Prostate gland (tissue), 2 donors: ENCODE measurements around the gene NPLOC4.

ENCODE experiments used
- CTCF ChIP-seq, 4 experiments: fragments of 200-600 bp in 2 of 4; fragments of 450-650 bp in 2 of 4; sonication (generic) in 2 of 4; IDR thresholded peaks; 1 replicate in 3 of 4; 2 replicates in 1 of 4; pipeline ENCODE4 v1.5.1; 2016 to 2019; ENCODE audit warnings: antibody characterized with exemption in 4 of 4, mild to moderate bottlenecking in 2 of 4, moderate library complexity in 2 of 4
- POLR2A ChIP-seq: fragments of 450-650 bp; IDR thresholded peaks from one replicate; pipeline ENCODE4 v1.6.1; 2016; ENCODE audit warnings: antibody characterized with exemption, mild to moderate bottlenecking
- POLR2AphosphoS5 ChIP-seq: sonication (generic); formaldehyde crosslinking; IDR thresholded peaks from one replicate; pipeline ENCODE4 v1.6.1; 2017; ENCODE audit warnings: antibody characterized with exemption

DNA sequence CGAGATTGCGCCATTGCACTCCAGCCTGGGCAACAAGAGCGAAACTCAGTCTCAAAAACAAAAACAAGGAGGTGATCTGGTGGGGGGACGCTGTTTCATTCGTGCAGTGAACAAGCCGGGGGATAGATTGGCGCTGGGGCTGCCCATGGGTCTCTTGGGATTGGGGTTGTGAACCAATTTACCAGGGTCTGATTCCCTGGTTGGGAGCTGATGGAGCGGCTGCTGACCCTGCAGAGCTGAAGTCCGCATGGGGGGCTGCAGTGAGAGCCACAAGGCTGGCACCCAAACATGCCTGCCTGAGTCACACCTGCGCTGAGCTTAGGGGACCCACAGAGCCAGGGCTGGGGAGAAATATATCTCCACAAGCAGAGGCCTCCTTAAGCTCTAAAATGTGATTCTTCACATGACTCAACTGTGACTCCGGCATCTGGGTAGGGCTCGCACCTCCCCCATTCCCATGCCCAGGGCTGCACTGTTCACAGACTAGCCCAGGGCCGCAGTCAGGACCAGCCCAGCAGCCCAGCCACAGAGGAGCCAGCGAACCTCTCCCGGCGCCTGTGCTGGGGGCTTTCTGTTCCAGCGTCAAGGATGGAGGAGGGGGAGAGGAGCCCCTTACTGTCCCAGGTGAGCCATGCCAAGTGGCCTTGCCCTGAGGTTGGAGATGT lies 5.0 kb upstream of the NPLOC4 start:
- TF ChIP-seq POLR2A (no peak), POLR2AphosphoS5 (no peak), CTCF (IDR thresholded peaks at IDR 0.05) (no peak)
